Measurements from ENCODE around the gene PTPRM.

Gene PTPRM

GRCh38 chr18:7871560-7872456, 304.7 kb downstream of the PTPRM start:
- Histone ChIP-seq H3K27ac (ENCODE audit: low read depth, low read length) (no peak overlapping the region), H3K36me3 (ENCODE audit: insufficient read depth, low read length) (no peaks in the 10 kb centered on the region), H3K9me3 (ENCODE audit: low read length) (no peaks in the 10 kb centered on the region), H3K4me3 (ENCODE audit: low read depth in 1 of 2, low read length in 2 of 2) (no peak overlapping the region), H3K4me1 (ENCODE audit: insufficient read depth, low read length) (peaks cover 20% of the 10 kb centered on the region), H3K27me3 (ENCODE audit: control insufficient read depth in 1 of 2, insufficient read depth in 2 of 2, low read length in 2 of 2) (no peaks in the 10 kb centered on the region), H3K9ac (ENCODE audit: low read length) (no peak overlapping the region)

GRCh38 chr18:7872569-7872968, 305.5 kb downstream of the PTPRM start:
- no peak overlapping the region for H3K27ac ChIP-seq (ENCODE audit: low read depth, low read length)
- H3K9me3 ChIP-seq (ENCODE audit: low read length) = no peaks in the 10 kb centered on the region
- H3K9ac ChIP-seq (ENCODE audit: low read length) = no peak overlapping the region
- peaks cover 20% of the 10 kb centered on the region for H3K4me1 ChIP-seq (ENCODE audit: insufficient read depth, low read length)
- H3K27me3 ChIP-seq (ENCODE audit: control insufficient read depth in 1 of 2, insufficient read depth in 2 of 2, low read length in 2 of 2) = no peaks in the 10 kb centered on the region
- H3K4me3 ChIP-seq (ENCODE audit: low read depth in 1 of 2, low read length in 2 of 2) = no peak overlapping the region
- no peaks in the 10 kb centered on the region for H3K36me3 ChIP-seq (ENCODE audit: insufficient read depth, low read length)

GRCh38 chr18:7873316-7873715, 306.2 kb downstream of the PTPRM start:
- Histone ChIP-seq H3K4me3 (ENCODE audit: low read depth in 1 of 2, low read length in 2 of 2) (no peak overlapping the region), H3K4me1 (ENCODE audit: insufficient read depth, low read length) (peaks cover 21% of the 10 kb centered on the region), H3K27ac (ENCODE audit: low read depth, low read length) (no peak overlapping the region), H3K9me3 (ENCODE audit: low read length) (no peaks in the 10 kb centered on the region), H3K36me3 (ENCODE audit: insufficient read depth, low read length) (no peaks in the 10 kb centered on the region), H3K27me3 (ENCODE audit: control insufficient read depth in 1 of 2, insufficient read depth in 2 of 2, low read length in 2 of 2) (no peaks in the 10 kb centered on the region), H3K9ac (ENCODE audit: low read length) (no peak overlapping the region)

- Histone ChIP-seq H3K4me1 (ENCODE audit: insufficient read depth, low read length) (peaks cover 21% of the 10 kb centered on the region), H3K9ac (ENCODE audit: low read length) (no peak overlapping the region), H3K36me3 (ENCODE audit: insufficient read depth, low read length) (no peaks in the 10 kb centered on the region), H3K27me3 (ENCODE audit: control insufficient read depth in 1 of 2, insufficient read depth in 2 of 2, low read length in 2 of 2) (no peaks in the 10 kb centered on the region), H3K4me3 (ENCODE audit: low read depth in 1 of 2, low read length in 2 of 2) (no peak overlapping the region), H3K27ac (ENCODE audit: low read depth, low read length) (no peak overlapping the region), H3K9me3 (ENCODE audit: low read length) (no peaks in the 10 kb centered on the region)
Observed at GRCh38 chr18:7876354-7877104, 309.4 kb downstream of the PTPRM start.

GRCh38 chr18:7877609-7878008, 310.5 kb downstream of the PTPRM start:
- no peak overlapping the region for H3K9ac ChIP-seq (ENCODE audit: low read length)
- H3K4me1 ChIP-seq (ENCODE audit: insufficient read depth, low read length) = peaks cover 21% of the 10 kb centered on the region
- no peaks in the 10 kb centered on the region for H3K9me3 ChIP-seq (ENCODE audit: low read length)
- H3K36me3 ChIP-seq (ENCODE audit: insufficient read depth, low read length) = no peaks in the 10 kb centered on the region
- H3K4me3 ChIP-seq (ENCODE audit: low read depth in 1 of 2, low read length in 2 of 2) = no peak overlapping the region
- H3K27ac ChIP-seq (ENCODE audit: low read depth, low read length) = no peak overlapping the region
- H3K27me3 ChIP-seq (ENCODE audit: control insufficient read depth in 1 of 2, insufficient read depth in 2 of 2, low read length in 2 of 2) = no peaks in the 10 kb centered on the region

- Histone ChIP-seq H3K27me3 (ENCODE audit: control insufficient read depth in 1 of 2, insufficient read depth in 2 of 2, low read length in 2 of 2) (no peaks in the 10 kb centered on the region), H3K4me3 (ENCODE audit: low read depth in 1 of 2, low read length in 2 of 2) (no peak overlapping the region), H3K27ac (ENCODE audit: low read depth, low read length) (no peak overlapping the region), H3K9me3 (ENCODE audit: low read length) (no peaks in the 10 kb centered on the region), H3K9ac (ENCODE audit: low read length) (no peak overlapping the region), H3K4me1 (ENCODE audit: insufficient read depth, low read length) (peaks cover 15% of the 10 kb centered on the region), H3K36me3 (ENCODE audit: insufficient read depth, low read length) (no peaks in the 10 kb centered on the region)
Observed at GRCh38 chr18:7878265-7879211, 311.4 kb downstream of the PTPRM start.

GRCh38 chr18:7879717-7880116, 312.6 kb downstream of the PTPRM start:
- H3K4me3 ChIP-seq (ENCODE audit: low read depth in 1 of 2, low read length in 2 of 2) = no peak overlapping the region
- H3K4me1 ChIP-seq (ENCODE audit: insufficient read depth, low read length) = peaks cover 10% of the 10 kb centered on the region
- no peaks in the 10 kb centered on the region for H3K9me3 ChIP-seq (ENCODE audit: low read length)
- no peak overlapping the region for H3K27ac ChIP-seq (ENCODE audit: low read depth, low read length)
- H3K9ac ChIP-seq (ENCODE audit: low read length) = no peak overlapping the region
- no peaks in the 10 kb centered on the region for H3K27me3 ChIP-seq (ENCODE audit: control insufficient read depth in 1 of 2, insufficient read depth in 2 of 2, low read length in 2 of 2)
- no peaks in the 10 kb centered on the region for H3K36me3 ChIP-seq (ENCODE audit: insufficient read depth, low read length)

GRCh38 chr18:7885865-7886264, 318.7 kb downstream of the PTPRM start:
- Histone ChIP-seq H3K36me3 (ENCODE audit: insufficient read depth, low read length) (no peaks in the 10 kb centered on the region), H3K9ac (ENCODE audit: low read length) (no peak overlapping the region), H3K4me1 (ENCODE audit: insufficient read depth, low read length) (peaks cover 10% of the 10 kb centered on the region), H3K4me3 (ENCODE audit: low read depth in 1 of 2, low read length in 2 of 2) (no peak overlapping the region), H3K27me3 (ENCODE audit: control insufficient read depth in 1 of 2, insufficient read depth in 2 of 2, low read length in 2 of 2) (no peaks in the 10 kb centered on the region), H3K9me3 (ENCODE audit: low read length) (no peaks in the 10 kb centered on the region), H3K27ac (ENCODE audit: low read depth, low read length) (no peak overlapping the region)

GRCh38 chr18:7886436-7886835, 319.3 kb downstream of the PTPRM start:
- Histone ChIP-seq H3K9ac (ENCODE audit: low read length) (no peak overlapping the region), H3K36me3 (ENCODE audit: insufficient read depth, low read length) (no peaks in the 10 kb centered on the region), H3K4me1 (ENCODE audit: insufficient read depth, low read length) (peaks cover 10% of the 10 kb centered on the region), H3K9me3 (ENCODE audit: low read length) (no peaks in the 10 kb centered on the region), H3K27me3 (ENCODE audit: control insufficient read depth in 1 of 2, insufficient read depth in 2 of 2, low read length in 2 of 2) (no peaks in the 10 kb centered on the region), H3K4me3 (ENCODE audit: low read depth in 1 of 2, low read length in 2 of 2) (no peak overlapping the region), H3K27ac (ENCODE audit: low read depth, low read length) (no peak overlapping the region)

- Histone ChIP-seq H3K4me3 (ENCODE audit: low read depth in 1 of 2, low read length in 2 of 2) (no peak overlapping the region), H3K36me3 (ENCODE audit: insufficient read depth, low read length) (no peaks in the 10 kb centered on the region), H3K9me3 (ENCODE audit: low read length) (no peaks in the 10 kb centered on the region), H3K4me1 (ENCODE audit: insufficient read depth, low read length) (peaks cover 10% of the 10 kb centered on the region), H3K27me3 (ENCODE audit: control insufficient read depth in 1 of 2, insufficient read depth in 2 of 2, low read length in 2 of 2) (no peaks in the 10 kb centered on the region), H3K9ac (ENCODE audit: low read length) (no peak overlapping the region), H3K27ac (ENCODE audit: low read depth, low read length) (no peak overlapping the region)
Observed at GRCh38 chr18:7889515-7889914, 322.4 kb downstream of the PTPRM start.

GRCh38 chr18:7890075-7890474, 323.0 kb downstream of the PTPRM start:
- H3K4me1 ChIP-seq (ENCODE audit: insufficient read depth, low read length) = peaks cover 10% of the 10 kb centered on the region
- H3K9ac ChIP-seq (ENCODE audit: low read length) = no peak overlapping the region
- no peaks in the 10 kb centered on the region for H3K9me3 ChIP-seq (ENCODE audit: low read length)
- H3K36me3 ChIP-seq (ENCODE audit: insufficient read depth, low read length) = no peaks in the 10 kb centered on the region
- no peaks in the 10 kb centered on the region for H3K27me3 ChIP-seq (ENCODE audit: control insufficient read depth in 1 of 2, insufficient read depth in 2 of 2, low read length in 2 of 2)
- H3K27ac ChIP-seq (ENCODE audit: low read depth, low read length) = no peak overlapping the region
- H3K4me3 ChIP-seq (ENCODE audit: low read depth in 1 of 2, low read length in 2 of 2) = no peak overlapping the region
